Karpas-422 (cell line): ENCODE data around the gene PNPLA7. TPM values are rescaled to one million over a fixed set of nuclear protein-coding genes. Genes with fewer than 3 reads are reported as not detected.

Experiments used
- DNase-seq: peaks from one replicate; pipeline ENCODE4 v3.0.0-alpha.2; 2015
- H2AFZ ChIP-seq: fragments of 200-600 bp; sonication (generic); 2 replicates; pipeline ENCODE4 v1.6.1; 2014; ENCODE audit warnings: antibody characterized with exemption, low read length, mixed read lengths
- H3K27ac ChIP-seq: fragments of 200-600 bp; sonication (generic); 2 replicates; pipeline ENCODE4 v1.5.1; 2014; ENCODE audit warnings: mild to moderate bottlenecking, low read length, moderate library complexity
- H3K27me3 ChIP-seq: fragments of 200-600 bp; sonication (generic); 2 replicates; pipeline ENCODE4 v1.6.1; 2014; ENCODE audit warnings: low read length, mixed read lengths
- H3K36me3 ChIP-seq: fragments of 200-600 bp; sonication (generic); 2 replicates; pipeline ENCODE4 v1.6.1; 2014; ENCODE audit warnings: low read length, mixed read lengths; ENCODE audit not compliant: insufficient read depth
- H3K4me1 ChIP-seq: fragments of 200-600 bp; sonication (generic); 2 replicates; pipeline ENCODE4 v1.6.1; 2014; ENCODE audit warnings: mild to moderate bottlenecking, low read length, mixed read lengths
- H3K4me2 ChIP-seq: fragments of 200-600 bp; sonication (generic); 2 replicates; pipeline ENCODE4 v1.6.1; 2014; ENCODE audit warnings: low read length, low read depth, mild to moderate bottlenecking; ENCODE audit not compliant: poor library complexity, severe bottlenecking
- H3K4me3 ChIP-seq: fragments of 200-600 bp; sonication (generic); 2 replicates; pipeline ENCODE4 v1.5.1; 2014; ENCODE audit warnings: mild to moderate bottlenecking, antibody characterized with exemption, low read length, mixed read lengths
- H3K79me2 ChIP-seq: fragments of 200-600 bp; sonication (generic); 2 replicates; pipeline ENCODE4 v1.6.1; 2014; ENCODE audit warnings: mild to moderate bottlenecking, low read length, mixed read lengths
- H3K9ac ChIP-seq: fragments of 200-600 bp; sonication (generic); 2 replicates; pipeline ENCODE4 v1.6.0; 2014; ENCODE audit warnings: low read length
- H3K9me2 ChIP-seq: fragments of 200-600 bp; sonication (generic), shearing (Covaris generic); replicated peaks from 2 replicates; pipeline ENCODE4 v1.6.0; 2014; ENCODE audit warnings: mild to moderate bottlenecking, low read length, moderate library complexity; ENCODE audit not compliant: insufficient read depth
- H3K9me3 ChIP-seq: fragments of 300-700, 200-600 bp; sonication (generic); 2 replicates; pipeline ENCODE4 v1.6.1; 2014; ENCODE audit warnings: low read length, mixed read lengths
- H4K20me1 ChIP-seq: fragments of 200-600 bp; sonication (generic); 2 replicates; pipeline ENCODE4 v1.6.1; 2014; ENCODE audit warnings: mild to moderate bottlenecking, antibody characterized with exemption, low read length, low read depth; ENCODE audit not compliant: insufficient read depth
- total RNA-seq: library from RNA; depleted of rRNA; stranded (reverse); fragments of >200 nt; shearing (Covaris generic); gene quantifications from 2 replicates; pipeline ENCODE4 v1.2.3, GENCODE V29; 2014; ENCODE audit warnings: low replicate concordance

The PNPLA7 gene
- total RNA-seq, 1 experiment from 2014 or later = 1.8 TPM

GRCh38 chr9:137459152-137459600, 91.0 kb downstream of the PNPLA7 start, which contains the start of gene NSMF:
TSS of gene NSMF (minus strand) at chr9:137459334. CDS start at chr9:137459102, 232 bp downstream.
- Histone ChIP-seq H3K9ac (peak within 1 kb of the TSS; percentile 83), H3K27ac (peak within 1 kb of the TSS; percentile 74), H3K79me2 (peaks cover 16% of the 10 kb centered on the region)

GRCh38 chr9:137458194-137459151, 91.7 kb downstream of the PNPLA7 start:
- Histone ChIP-seq H4K20me1 (peaks cover 15% of the 10 kb centered on the region), H3K4me3 (peak overlapping the region; percentile 84), H3K79me2 (peaks cover 16% of the 10 kb centered on the region), H3K9me2 (no peaks in the 10 kb centered on the region), H2AFZ (no peak overlapping the region), H3K9me3 (no peaks in the 10 kb centered on the region), H3K4me2 (peak overlapping the region; percentile 96), H3K4me1 (peaks cover 56% of the 10 kb centered on the region), H3K36me3 (0 out of 2 replicates have a peak, but pooled peaks cover 1% of the 10 kb centered on the region), H3K27me3 (no peaks in the 10 kb centered on the region), H3K9ac (peak overlapping the region; percentile 83), H3K27ac (peak overlapping the region; percentile 74)
- DNase-seq = peak; percentile 55

More at GRCh38 chr9:137459152-137459600, 91.0 kb downstream of the PNPLA7 start, which contains the start of gene NSMF:
- Histone ChIP-seq H3K4me2 (peak within 1 kb of the TSS; percentile 96), H3K9me2 (no peaks in the 10 kb centered on the region), H3K9me3 (no peaks in the 10 kb centered on the region), H3K27me3 (no peaks in the 10 kb centered on the region), H3K4me3 (peak within 1 kb of the TSS; percentile 84), H2AFZ (peak within 1 kb of the TSS; percentile 89), H4K20me1 (peaks cover 12% of the 10 kb centered on the region; the same call in 1 of the 2 replicates), H3K4me1 (peaks cover 55% of the 10 kb centered on the region), H3K36me3 (no peaks in the 10 kb centered on the region)
- peak; percentile 97 for DNase-seq

GRCh38 chr9:137457406-137458193, 92.6 kb downstream of the PNPLA7 start:
- peaks cover 22% of the 10 kb centered on the region for H4K20me1 ChIP-seq
- peak overlapping the region; percentile 84 for H3K4me3 ChIP-seq
- DNase-seq = no peak
- H3K9me3 ChIP-seq = no peaks in the 10 kb centered on the region
- H3K27me3 ChIP-seq = no peaks in the 10 kb centered on the region
- no peaks in the 10 kb centered on the region for H3K9me2 ChIP-seq
- H2AFZ ChIP-seq = no peak overlapping the region
- peak overlapping the region; percentile 83 for H3K9ac ChIP-seq
- peak overlapping the region; percentile 74 for H3K27ac ChIP-seq
- H3K4me2 ChIP-seq = peak overlapping the region; percentile 96
- H3K36me3 ChIP-seq = peaks cover 10% of the 10 kb centered on the region
- H3K79me2 ChIP-seq = peaks cover 16% of the 10 kb centered on the region
- peaks cover 56% of the 10 kb centered on the region for H3K4me1 ChIP-seq

DNA sequence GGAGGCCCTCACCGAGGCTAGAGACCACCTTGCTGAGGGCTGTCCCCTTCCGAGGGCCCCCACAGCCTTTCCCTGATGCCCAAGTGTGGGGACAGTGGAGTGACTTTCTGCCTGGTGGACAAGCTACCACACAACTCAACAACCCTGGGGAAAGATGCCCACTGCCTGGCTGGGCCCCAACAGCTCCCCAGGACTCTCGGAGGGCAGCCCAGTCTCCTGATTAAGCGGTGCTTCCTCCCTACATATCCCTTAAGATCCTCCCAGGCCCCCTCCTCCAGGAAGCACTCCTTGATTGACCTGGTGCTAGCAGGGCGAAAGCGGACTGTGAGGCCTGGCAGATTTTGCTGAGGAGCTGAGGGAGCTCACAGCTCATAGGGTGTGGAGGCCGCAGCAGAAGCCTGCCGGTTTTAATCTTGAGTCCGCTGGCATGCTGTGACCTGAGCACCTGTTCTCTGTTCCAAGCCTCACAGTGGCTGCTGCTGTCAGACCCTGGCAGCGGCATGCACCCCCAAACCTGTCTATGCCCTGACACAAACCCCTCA, 93.3 kb downstream of the PNPLA7 start:
- no peaks in the 10 kb centered on the region for H3K9me3 ChIP-seq
- H3K79me2 ChIP-seq = peaks cover 16% of the 10 kb centered on the region
- peak overlapping the region; percentile 84; the same call in 1 of the 2 replicates for H3K4me3 ChIP-seq
- DNase-seq = no peak
- peaks cover 12% of the 10 kb centered on the region for H3K36me3 ChIP-seq
- H3K9me2 ChIP-seq = no peaks in the 10 kb centered on the region
- peaks cover 56% of the 10 kb centered on the region for H3K4me1 ChIP-seq
- H4K20me1 ChIP-seq = peaks cover 27% of the 10 kb centered on the region
- H3K27ac ChIP-seq = peak overlapping the region; percentile 90
- peak overlapping the region; percentile 96 for H3K4me2 ChIP-seq
- no peak overlapping the region for H2AFZ ChIP-seq
- H3K27me3 ChIP-seq = no peaks in the 10 kb centered on the region
- H3K9ac ChIP-seq = 0 out of 2 replicates have a peak overlapping the region, but pooled peaks have one; percentile 19

GRCh38 chr9:137456061-137456863, 93.9 kb downstream of the PNPLA7 start:
- Histone ChIP-seq H3K9me3 (no peaks in the 10 kb centered on the region), H3K79me2 (peaks cover 16% of the 10 kb centered on the region), H3K9me2 (no peaks in the 10 kb centered on the region), H3K9ac (peak overlapping the region; percentile 76), H3K4me3 (peak overlapping the region; percentile 71; the same call in 1 of the 2 replicates), H4K20me1 (peaks cover 27% of the 10 kb centered on the region), H3K4me1 (peaks cover 56% of the 10 kb centered on the region), H3K27ac (peak overlapping the region; percentile 90), H3K27me3 (no peaks in the 10 kb centered on the region), H2AFZ (no peak overlapping the region), H3K4me2 (peak overlapping the region; percentile 96), H3K36me3 (peaks cover 12% of the 10 kb centered on the region)
- DNase-seq = no peak

GRCh38 chr9:137455359-137455991, 94.7 kb downstream of the PNPLA7 start:
- Histone ChIP-seq H3K4me3 (peak overlapping the region; percentile 71; the same call in 1 of the 2 replicates), H3K36me3 (peaks cover 12% of the 10 kb centered on the region), H3K4me2 (peak overlapping the region; percentile 64), H3K9ac (peak overlapping the region; percentile 76), H3K9me2 (no peaks in the 10 kb centered on the region), H3K27ac (peak overlapping the region; percentile 90), H3K27me3 (no peaks in the 10 kb centered on the region), H2AFZ (no peak overlapping the region), H3K79me2 (peaks cover 16% of the 10 kb centered on the region), H3K4me1 (peaks cover 56% of the 10 kb centered on the region), H4K20me1 (peaks cover 27% of the 10 kb centered on the region), H3K9me3 (no peaks in the 10 kb centered on the region)
- peak; percentile 82 for DNase-seq
